Heart right ventricle (tissue), 16 donors: Measurements from ENCODE around the gene STX1B. TPM values are rescaled to one million over a fixed set of nuclear protein-coding genes. Genes with fewer than 3 reads are reported as not detected.

Experiments
- ATAC-seq, 8 donors: fragments of 200-7000 bp; cut with Tn5 transposase; one replicate each; pipeline ENCODE4 v1.9.1; 2020; ENCODE audit warnings: mild to moderate bottlenecking in 8 of 8, moderate library complexity in 8 of 8, moderate number of reproducible peaks in 1 of 8
- DNase-seq, 2 donors: peaks; one replicate each; pipeline ENCODE4 v3.0.0-alpha.2; 2020
- H3K27ac ChIP-seq, 10 donors: fragments of 200-600 bp; sonication (generic) in 2 of 10; one replicate each; pipeline versions ENCODE4 v1.5.0 to v1.8.0; 2020 to 2022; ENCODE audit warnings: mild to moderate bottlenecking in 3 of 10
- H3K27me3 ChIP-seq, 7 donors: fragments of 200-600 bp; one replicate each; pipeline ENCODE4 v1.8.0; 2021 to 2022; ENCODE audit warnings: mild to moderate bottlenecking in 2 of 7
- H3K36me3 ChIP-seq, 9 donors: fragments of 200-600 bp; sonication (generic) in 1 of 9; one replicate each; pipeline versions ENCODE4 v1.5.0 to v1.8.0; 2020 to 2022; ENCODE audit warnings: mild to moderate bottlenecking in 2 of 9
- H3K4me1 ChIP-seq, 9 donors: fragments of 200-600 bp; sonication (generic) in 1 of 9; one replicate each; pipeline versions ENCODE4 v1.5.0 to v1.8.0; 2020 to 2022; ENCODE audit warnings: mild to moderate bottlenecking in 4 of 9
- H3K4me3 ChIP-seq, 10 donors: fragments of 200-600 bp; sonication (generic) in 2 of 10; one replicate each; pipeline versions ENCODE4 v1.5.0 to v1.8.0; 2020 to 2022; ENCODE audit warnings: mild to moderate bottlenecking in 7 of 10, moderate library complexity in 2 of 10
- H3K9me3 ChIP-seq, 11 donors: fragments of 200-600 bp in 10 of 11; sonication (generic) in 2 of 11; one replicate each; pipeline versions ENCODE4 v1.5.0 to v1.8.0; 2013 to 2022; ENCODE audit warnings: mild to moderate bottlenecking in 2 of 11, control low read depth in 1 of 11, moderate library complexity in 1 of 11
- CTCF ChIP-seq, 9 donors: fragments of 200-600 bp; sonication (generic) in 2 of 9; IDR thresholded peaks; one replicate each; pipeline versions ENCODE4 v1.5.0 to v1.8.0; 2021 to 2022; ENCODE audit warnings: antibody characterized with exemption in 9 of 9, mild to moderate bottlenecking in 5 of 9, moderate library complexity in 1 of 9
- WGBS, 2 donors: extraction: QIAGEN DNeasy Blood & Tissue Kit; methylation state at CpG; one replicate each; pipeline ENCODE4 v1.1.7; 2013; ENCODE audit warnings: inconsistent platforms in 1 of 2; 5-methylcytosine and 5-hydroxymethylcytosine counted together
- intact Hi-C, 10 donors: fragments of 100-400 bp; cut with DNase I; formaldehyde crosslinking; loops; one replicate each; pipeline versions ENCODE4 v1.11.1 to v1.14.2; 2022
- polyA plus RNA-seq, 2 donors: library from polyadenylated mRNA; stranded (reverse); fragments of 200-250 nt; gene quantifications; one replicate each; pipeline ENCODE4 v1.2.3, GENCODE V29; 2013
- total RNA-seq, 10 donors: library from RNA; stranded (reverse); fragmentation: NEBNext Ultra II Directional in 3 of 10; extraction: Animal tissue kit (Norgen Biotek cat#: 25700) in 3 of 10; gene quantifications; one replicate each; pipeline versions ENCODE4 v1.2.1 to v1.2.4, GENCODE V29; 2021 to 2023
- donor health status: Arrhythmogenic right ventricular cardiomyopathy.
- donor health status: ischemic (EF 13 %, LVEDD 7.1; RV severe dilation, severe dysfunction).
- donor health status: healthy with polysubstance abuse.
- donor health status: DM: no; HTN: yes; CAD: no.
- donor health status: DM: no; HTN: no; CAD: no.
- donor health status: ischemic (EF 25% LVEDD 6.9; RV normal size, moderate dysfunction).
- donor health status: ischemic (EF 25% LVEDD 5.7; RV mildly dilated, moderate dysfunction).
- donor health status: healthy.
- donor health status: DM: yes; HTN: yes; CAD: no.
- donor health status: Ischemic cardiomyopathy.
- donor health status: ischemic (EF 35%, LVEDD 5.7; RV mildly dilated, moderate dysfunction).
- donor health status: nonischemic (EF 11% LVEDD 7.7; RV severe dilation, severe dysfunction).
- donor health status: DM: yes; HTN: yes; CAD: no.
- donor health status: PGD.
- donor health status: ischemic (EF 29% LVEDD 5.4; RV normal size, mild dysfunction).
- donor health status: nonischemic (EF 23%, LVEDD 6.1; RV moderate dilation, normal function).

Gene STX1B
- total and polyA plus RNA-seq, 12 donors = 0.07 to 2.3 (median 0.90) TPM

- Histone ChIP-seq H3K27ac (no peak overlapping the region), H3K9me3 (no peaks in the 10 kb centered on the region), H3K27me3 (no peaks in the 10 kb centered on the region), H3K4me3 (no peak overlapping the region), H3K4me1 (peaks cover 8 to 14% (median 10%) of the 10 kb centered on the region in 9 donors), H3K36me3 (peaks cover 0 to 20% (median 0%) of the 10 kb centered on the region in 9 donors)
- no peak for TF ChIP-seq CTCF (IDR thresholded peaks at IDR 0.05)
- 79 to 81% methylated on average over 12 of the region's 12 CpGs for WGBS, 2 donors
- intact Hi-C loops = loop anchor here in 2 of 10 donors (5.0 to 10.0 kb wide), 2 partner anchors 42 to 155 kb away; partner anchors contain the start of gene STX4 (in 1 of the 2)
- no peak for ATAC-seq
- no peak for DNase-seq
These were observed 20.3 kb downstream of the STX1B start for GRCh38 chr16:30990105-30990504.

GRCh38 chr16:30989469-30990047, 20.9 kb downstream of the STX1B start:
- peaks cover 0 to 23% (median 0%) of the 10 kb centered on the region in 9 donors for H3K36me3 ChIP-seq
- H3K4me3 ChIP-seq = no peak overlapping the region
- ATAC-seq (no peak), DNase-seq (no peak)
- no peak for TF ChIP-seq CTCF (IDR thresholded peaks at IDR 0.05)
- peaks cover 8 to 19% (median 14%) of the 10 kb centered on the region in 9 donors for H3K4me1 ChIP-seq
- no peaks in the 10 kb centered on the region for H3K27me3 ChIP-seq
- intact Hi-C loops = loop anchor here in 9 of 10 donors (5.0 to 10.0 kb wide), 14 partner anchors 38 to 885 kb away; partner anchors contain the start of genes STX4 (in 4 of the 9), ZNF646 (in 3 of the 9), ZNF668 (in 3 of the 9) and ZNF843 (in 3 of the 9)
- no peak overlapping the region for H3K27ac ChIP-seq
- WGBS, 2 donors = 84 to 89% methylated on average over 23 of the region's 23 CpGs
- no peaks in the 10 kb centered on the region for H3K9me3 ChIP-seq

- 94 to 97% methylated on average over 30 of the region's 30 CpGs for WGBS, 2 donors
- ATAC-seq = no peak
- intact Hi-C loops = loop anchor here in 9 of 10 donors (5.0 to 10.0 kb wide), 14 partner anchors 40 to 887 kb away; partner anchors contain the start of genes STX4 (in 3 of the 9), ZNF646 (in 3 of the 9), ZNF668 (in 3 of the 9) and ZNF843 (in 3 of the 9)
These were observed 22.8 kb downstream of the STX1B start for GRCh38 chr16:30987581-30988190.

More at GRCh38 chr16:30987581-30988190, 22.8 kb downstream of the STX1B start:
- H3K27me3 ChIP-seq = no peaks in the 10 kb centered on the region
- no peak for TF ChIP-seq CTCF (IDR thresholded peaks at IDR 0.05)
- peaks cover 8 to 20% (median 14%) of the 10 kb centered on the region in 9 donors for H3K4me1 ChIP-seq
- H3K36me3 ChIP-seq = peaks cover 0 to 42% (median 3%) of the 10 kb centered on the region in 9 donors
- H3K27ac ChIP-seq = no peak overlapping the region
- no peaks in the 10 kb centered on the region for H3K9me3 ChIP-seq
- no peak overlapping the region for H3K4me3 ChIP-seq
- DNase-seq = no peak
